Measurements from ENCODE around the gene INTS3. TPM values are rescaled to one million over a fixed set of nuclear protein-coding genes. Genes with fewer than 3 reads are reported as not detected.
"Not testable (repeated sequence)": the region's sequence is repeated elsewhere in the genome, so short reads cannot be mapped to it uniquely, and the experiment has no call there.

The INTS3 gene
- polyA plus RNA-seq, 3 donors from 2014 or later = 7.5 to 14.5 (median 7.9) TPM

- no peaks in the 10 kb centered on the region for H3K36me3 Mint-ChIP-seq
- no peaks in the 10 kb centered on the region for H3K4me1 Mint-ChIP-seq
- no peak overlapping the region for H3K4me3 Mint-ChIP-seq
- no peak for DNase-seq
- H3K27ac Mint-ChIP-seq = no peak overlapping the region
- H3K27me3 Mint-ChIP-seq (ENCODE audit: low read depth in 3 of 3) = peaks cover 0 to 2% (median 0%) of the 10 kb centered on the region in 3 donors
- peaks cover 0 to under 1% (median 0%) of the 10 kb centered on the region in 6 donors for H3K9me3 Mint-ChIP-seq
Measured at GRCh38 chr1:153693466-153693865, 34.4 kb upstream of the INTS3 start.

DNA sequence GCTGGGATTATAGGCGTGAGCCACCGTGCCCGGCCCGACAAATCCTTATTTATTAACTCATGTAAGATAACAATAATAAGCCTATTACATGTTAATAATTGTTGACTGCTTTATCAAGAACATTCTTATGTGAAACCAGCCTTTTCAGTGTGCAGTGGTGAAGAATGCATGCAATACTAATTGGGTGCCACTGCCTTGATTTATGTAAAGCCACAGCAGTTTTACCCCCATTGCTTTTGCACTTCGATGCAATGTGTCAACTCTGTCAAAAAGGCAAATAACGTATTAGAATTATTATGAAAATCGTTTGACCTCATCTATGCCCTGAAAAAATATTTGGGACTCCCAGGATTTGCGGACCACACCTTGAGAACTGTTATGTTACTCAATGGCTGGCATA is 31.1 kb upstream of the INTS3 start:
- no peaks in the 10 kb centered on the region for H3K36me3 Mint-ChIP-seq
- peaks cover 0 to 2% (median 0%) of the 10 kb centered on the region in 3 donors for H3K27me3 Mint-ChIP-seq (ENCODE audit: low read depth in 3 of 3)
- H3K9me3 Mint-ChIP-seq = no peaks in the 10 kb centered on the region
- no peak for DNase-seq
- H3K4me3 Mint-ChIP-seq = no peak overlapping the region
- H3K4me1 Mint-ChIP-seq = no peaks in the 10 kb centered on the region
- H3K27ac Mint-ChIP-seq = peak overlapping the region in 1 of 6 donors; percentile 40

GRCh38 chr1:153697191-153698019 is 30.4 kb upstream of the INTS3 start:
- no peaks in the 10 kb centered on the region for H3K9me3 Mint-ChIP-seq
- DNase-seq = no peak
- peaks cover 0 to 2% (median 0%) of the 10 kb centered on the region in 3 donors for H3K27me3 Mint-ChIP-seq (ENCODE audit: low read depth in 3 of 3)
- no peaks in the 10 kb centered on the region for H3K4me1 Mint-ChIP-seq
- H3K36me3 Mint-ChIP-seq = no peaks in the 10 kb centered on the region
- H3K4me3 Mint-ChIP-seq = peak overlapping the region in 3 of 5 donors; percentile 27 to 46 (median 33)
- H3K27ac Mint-ChIP-seq = peak overlapping the region in 2 of 6 donors; percentile 40

- Mint-ChIP-seq H3K4me3 (peak overlapping the region in 3 of 5 donors; percentile 27 to 46 (median 33)), H3K4me1 (no peaks in the 10 kb centered on the region), H3K27ac (peak overlapping the region in 2 of 6 donors; percentile 40)
Measured at GRCh38 chr1:153698020-153698922, 29.6 kb upstream of the INTS3 start.

DNA sequence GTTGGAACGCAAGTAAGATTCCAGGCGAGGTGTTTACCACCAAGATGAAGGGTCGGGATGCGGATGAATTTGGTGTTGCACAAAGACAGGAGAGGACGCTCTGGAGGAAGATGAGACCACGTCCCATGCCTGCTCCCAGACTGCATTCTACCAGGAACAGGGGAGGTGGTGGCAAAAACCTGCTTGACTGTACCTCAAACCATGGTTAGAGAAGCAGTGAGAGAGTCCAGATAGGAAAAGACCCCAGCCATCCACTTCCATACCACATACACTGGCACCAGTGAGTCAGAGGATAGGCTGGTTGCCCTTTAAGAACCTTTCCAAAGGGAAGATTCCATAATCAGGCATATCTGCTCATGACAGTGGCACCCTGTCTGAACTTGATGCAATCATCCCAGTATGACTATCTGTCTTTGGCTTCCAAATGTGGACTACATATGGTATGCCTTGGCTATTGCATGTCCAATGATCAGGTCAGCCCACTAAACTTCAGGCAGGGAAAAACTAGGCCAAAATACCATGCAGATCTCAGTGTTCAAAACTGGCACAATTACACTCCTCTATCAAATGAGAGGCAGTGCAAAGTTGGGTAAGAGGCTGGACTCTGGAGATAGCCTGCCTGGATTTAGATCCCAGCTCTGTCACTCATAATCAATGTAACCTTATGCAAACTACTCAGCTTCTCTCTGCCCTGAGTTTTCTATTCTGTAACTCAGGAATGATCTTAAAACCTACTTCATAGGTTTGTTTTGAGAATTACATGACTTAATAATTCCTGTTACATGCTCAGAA is 28.7 kb upstream of the INTS3 start:
- no peak overlapping the region for H3K4me3 Mint-ChIP-seq
- no peaks in the 10 kb centered on the region for H3K9me3 Mint-ChIP-seq
- H3K27ac Mint-ChIP-seq = no peak overlapping the region
- no peaks in the 10 kb centered on the region for H3K4me1 Mint-ChIP-seq
- peaks cover 2 to 3% (median 2%) of the 10 kb centered on the region in 3 donors for H3K27me3 Mint-ChIP-seq (ENCODE audit: low read depth in 3 of 3)
- no peak for DNase-seq
- H3K36me3 Mint-ChIP-seq = no peaks in the 10 kb centered on the region

More at GRCh38 chr1:153698020-153698922, 29.6 kb upstream of the INTS3 start:
- no peak for DNase-seq
- H3K9me3 Mint-ChIP-seq = no peaks in the 10 kb centered on the region
- H3K27me3 Mint-ChIP-seq (ENCODE audit: low read depth in 3 of 3) = peaks cover 0 to 2% (median 0%) of the 10 kb centered on the region in 3 donors
- H3K36me3 Mint-ChIP-seq = no peaks in the 10 kb centered on the region

GRCh38 chr1:153699768-153700167 is 28.1 kb upstream of the INTS3 start:
- H3K4me1 Mint-ChIP-seq = no peaks in the 10 kb centered on the region
- H3K9me3 Mint-ChIP-seq = no peaks in the 10 kb centered on the region
- DNase-seq = no peak
- no peak overlapping the region for H3K4me3 Mint-ChIP-seq
- peaks cover 2 to 3% (median 2%) of the 10 kb centered on the region in 3 donors for H3K27me3 Mint-ChIP-seq (ENCODE audit: low read depth in 3 of 3)
- no peaks in the 10 kb centered on the region for H3K36me3 Mint-ChIP-seq
- H3K27ac Mint-ChIP-seq = no peak overlapping the region

DNA sequence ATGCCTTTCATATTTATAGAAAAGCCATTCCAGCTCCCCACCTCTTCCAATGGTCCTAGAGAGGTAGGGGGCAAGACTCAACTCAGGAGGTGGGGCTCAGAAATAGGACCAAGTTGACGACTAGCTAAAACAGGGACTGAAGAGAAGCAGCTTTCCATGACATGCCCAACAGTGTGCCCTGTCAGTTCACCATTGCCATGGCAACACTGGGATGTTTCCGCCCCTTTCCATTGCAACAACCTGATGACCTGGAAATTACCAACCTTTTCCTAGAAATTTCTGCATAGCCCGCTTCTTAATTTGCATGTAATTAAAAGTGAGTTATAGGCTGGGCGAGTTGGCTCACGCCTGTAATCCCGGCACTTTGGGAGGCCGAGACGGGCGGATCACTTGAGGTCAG is 22.4 kb upstream of the INTS3 start:
- no peak overlapping the region for H3K4me3 Mint-ChIP-seq
- no peak overlapping the region for H3K27ac Mint-ChIP-seq
- H3K27me3 Mint-ChIP-seq (ENCODE audit: low read depth in 3 of 3) = peaks cover 0 to 3% (median 2%) of the 10 kb centered on the region in 3 donors
- H3K4me1 Mint-ChIP-seq = no peaks in the 10 kb centered on the region
- no peak for DNase-seq
- no peaks in the 10 kb centered on the region for H3K9me3 Mint-ChIP-seq
- no peaks in the 10 kb centered on the region for H3K36me3 Mint-ChIP-seq

DNA sequence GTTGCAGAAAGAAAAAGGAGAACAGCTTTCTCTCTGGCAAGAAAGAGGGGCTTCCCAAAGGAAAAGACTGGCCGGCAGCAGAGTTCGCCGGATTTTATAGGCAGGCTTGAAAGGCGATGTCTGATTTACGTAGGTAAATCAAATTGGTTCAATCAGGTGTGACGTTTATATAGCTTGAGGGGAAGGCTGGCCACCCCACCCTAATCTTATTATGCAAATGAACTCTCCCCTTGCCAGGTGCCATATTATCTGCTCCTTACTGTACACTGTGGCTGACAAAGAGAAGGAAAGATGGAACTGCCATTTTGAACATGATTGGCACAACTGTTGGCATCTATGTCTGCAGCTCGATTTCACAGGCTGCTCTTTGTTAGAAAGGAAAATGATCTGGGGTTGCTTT is 16.8 kb upstream of the INTS3 start:
- Mint-ChIP-seq H3K27ac (no peak overlapping the region), H3K36me3 (no peaks in the 10 kb centered on the region), H3K9me3 (no peaks in the 10 kb centered on the region), H3K4me1 (no peaks in the 10 kb centered on the region), H3K4me3 (no peak overlapping the region), H3K27me3 (ENCODE audit: low read depth in 3 of 3) (peaks cover 0 to 2% (median 2%) of the 10 kb centered on the region in 3 donors)
- no peak for DNase-seq

GRCh38 chr1:153716211-153716610 is 11.6 kb upstream of the INTS3 start:
- not testable (repeated sequence) for H3K27ac Mint-ChIP-seq; H3K27me3 Mint-ChIP-seq (ENCODE audit: low read depth in 3 of 3); H3K4me1 Mint-ChIP-seq; H3K9me3 Mint-ChIP-seq; DNase-seq; H3K4me3 Mint-ChIP-seq; H3K36me3 Mint-ChIP-seq

- Mint-ChIP-seq H3K4me3 (no peak overlapping the region), H3K27ac (no peak overlapping the region), H3K36me3 (no peaks in the 10 kb centered on the region), H3K27me3 (ENCODE audit: low read depth in 3 of 3) (peaks cover 0 to 2% (median 2%) of the 10 kb centered on the region in 3 donors), H3K4me1 (no peaks in the 10 kb centered on the region), H3K9me3 (no peaks in the 10 kb centered on the region)
- DNase-seq = no peak
Measured at GRCh38 chr1:153717330-153717729, 10.5 kb upstream of the INTS3 start.

- H3K36me3 Mint-ChIP-seq = no peaks in the 10 kb centered on the region
- no peaks in the 10 kb centered on the region for H3K9me3 Mint-ChIP-seq
- peaks cover 5 to 13% of the 10 kb centered on the region in 2 donors for H3K4me1 Mint-ChIP-seq
- no peak overlapping the region for H3K27ac Mint-ChIP-seq
- peaks cover 4 to 7% (median 7%) of the 10 kb centered on the region in 3 donors for H3K27me3 Mint-ChIP-seq (ENCODE audit: low read depth in 3 of 3)
- no peak overlapping the region for H3K4me3 Mint-ChIP-seq
- DNase-seq = no peak
Measured at GRCh38 chr1:153723687-153724086, 4.2 kb upstream of the INTS3 start.

DNA sequence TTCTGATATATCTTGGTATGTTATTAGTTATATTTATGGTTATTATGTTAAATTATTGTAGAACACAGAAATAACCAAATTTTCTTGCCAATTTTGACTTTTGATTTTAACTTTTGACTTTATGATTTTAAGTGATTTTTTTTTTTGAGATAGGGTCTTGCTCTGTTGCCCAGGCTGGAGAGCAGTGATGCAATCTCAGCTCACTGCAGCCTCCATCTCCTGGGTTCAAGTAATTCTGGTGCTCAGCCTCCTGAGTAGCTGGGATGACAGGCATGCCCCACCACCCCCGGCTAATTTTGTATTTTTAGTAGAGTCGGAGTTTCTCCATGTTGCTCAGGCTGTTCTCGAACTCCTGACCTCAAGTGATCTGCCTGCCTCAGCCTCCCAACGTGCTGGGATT is 3.2 kb upstream of the INTS3 start:
- peaks cover 14 to 22% of the 10 kb centered on the region in 2 donors for H3K4me1 Mint-ChIP-seq
- H3K27ac Mint-ChIP-seq; H3K4me3 Mint-ChIP-seq; DNase-seq; H3K36me3 Mint-ChIP-seq; H3K9me3 Mint-ChIP-seq; H3K27me3 Mint-ChIP-seq (ENCODE audit: low read depth in 3 of 3): not testable (repeated sequence)

DNA sequence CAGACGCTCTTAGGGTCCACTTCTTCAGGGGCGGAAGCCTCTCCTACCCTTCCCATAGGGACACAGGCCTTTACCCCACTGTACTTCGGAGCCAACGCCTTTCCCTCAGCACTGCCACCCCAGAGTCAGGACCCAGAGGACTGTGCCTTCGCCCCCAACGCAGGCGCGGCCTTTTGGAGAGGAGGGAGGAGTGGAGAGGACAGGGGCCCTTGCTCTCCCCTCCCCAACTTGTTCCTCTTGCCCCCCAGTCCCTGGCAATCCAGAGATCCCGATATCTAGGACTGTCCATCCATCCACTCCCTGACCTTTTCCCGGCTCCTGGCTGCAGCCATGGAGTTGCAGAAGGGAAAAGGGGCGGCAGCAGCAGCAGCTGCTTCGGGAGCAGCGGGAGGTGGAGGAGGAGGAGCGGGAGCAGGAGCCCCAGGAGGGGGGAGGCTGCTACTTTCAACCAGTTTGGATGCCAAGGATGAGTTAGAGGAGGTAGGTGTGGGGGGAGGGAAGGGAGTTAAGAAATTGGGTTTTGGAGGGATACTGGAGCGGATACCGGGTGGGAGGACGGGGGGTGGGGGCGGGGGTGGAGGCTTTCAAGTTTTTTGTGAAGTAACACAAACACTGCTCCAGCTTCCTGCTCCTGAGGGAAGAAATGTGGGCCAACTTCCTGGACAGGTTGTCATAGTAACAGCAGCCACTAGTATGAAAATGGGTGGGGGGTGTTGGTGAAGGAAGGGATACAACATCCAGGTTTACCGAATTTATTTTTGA is 636 bp downstream of the INTS3 start:
- H3K9me3 Mint-ChIP-seq = no peaks in the 10 kb centered on the region
- peaks cover 0 to 6% (median 0%) of the 10 kb centered on the region in 3 donors for H3K36me3 Mint-ChIP-seq
- H3K4me1 Mint-ChIP-seq = peaks cover 25 to 40% of the 10 kb centered on the region in 2 donors
- H3K4me3 Mint-ChIP-seq = peak overlapping the region; percentile 84 to 96 (median 91)
- H3K27ac Mint-ChIP-seq = peak overlapping the region; percentile 93 to 97 (median 94)
- no peak for DNase-seq
- peaks cover 4 to 7% (median 7%) of the 10 kb centered on the region in 3 donors for H3K27me3 Mint-ChIP-seq (ENCODE audit: low read depth in 3 of 3)
